Measurements from ENCODE around the gene FOXD1. TPM values are rescaled to one million over a fixed set of nuclear protein-coding genes. Genes with fewer than 3 reads are reported as not detected.

Gene FOXD1
- total RNA-seq, 1 experiment from 2014 or later, result 4.4 TPM

DNA sequence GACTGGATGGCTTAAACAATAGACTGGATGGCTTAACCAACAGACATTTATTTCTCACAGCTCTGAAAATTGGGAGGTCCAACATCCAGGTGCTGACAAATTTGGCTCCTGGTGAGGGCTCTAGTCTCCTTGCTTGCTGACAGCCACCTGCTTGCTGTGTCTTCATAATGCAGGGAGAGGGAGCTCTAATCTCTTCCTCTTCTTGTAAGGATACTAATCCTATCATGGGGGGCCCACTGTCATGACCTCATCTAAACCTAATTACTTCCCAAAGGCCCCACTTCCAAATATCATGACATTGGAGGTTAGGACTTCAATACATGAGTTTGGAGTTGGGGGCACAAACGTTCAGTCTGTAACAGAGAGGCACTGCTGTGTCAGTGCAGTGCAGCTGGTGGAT, 26.4 kb downstream of the FOXD1 start:
- POLR2A ChIA-PET (ENCODE audit: low non-redundant PET), result no interaction called here
- no peak for DNase-seq (ENCODE audit: low spot score)
- no TSS peak for BruUV-seq (replicated peaks)
- no peak for TF ChIP-seq EZH2 (IDR thresholded peaks at IDR 0.05; ENCODE audit: borderline replicate concordance, low read depth, low read length, poor library complexity, severe bottlenecking)
- TF ChIP-seq, protein P1, sequence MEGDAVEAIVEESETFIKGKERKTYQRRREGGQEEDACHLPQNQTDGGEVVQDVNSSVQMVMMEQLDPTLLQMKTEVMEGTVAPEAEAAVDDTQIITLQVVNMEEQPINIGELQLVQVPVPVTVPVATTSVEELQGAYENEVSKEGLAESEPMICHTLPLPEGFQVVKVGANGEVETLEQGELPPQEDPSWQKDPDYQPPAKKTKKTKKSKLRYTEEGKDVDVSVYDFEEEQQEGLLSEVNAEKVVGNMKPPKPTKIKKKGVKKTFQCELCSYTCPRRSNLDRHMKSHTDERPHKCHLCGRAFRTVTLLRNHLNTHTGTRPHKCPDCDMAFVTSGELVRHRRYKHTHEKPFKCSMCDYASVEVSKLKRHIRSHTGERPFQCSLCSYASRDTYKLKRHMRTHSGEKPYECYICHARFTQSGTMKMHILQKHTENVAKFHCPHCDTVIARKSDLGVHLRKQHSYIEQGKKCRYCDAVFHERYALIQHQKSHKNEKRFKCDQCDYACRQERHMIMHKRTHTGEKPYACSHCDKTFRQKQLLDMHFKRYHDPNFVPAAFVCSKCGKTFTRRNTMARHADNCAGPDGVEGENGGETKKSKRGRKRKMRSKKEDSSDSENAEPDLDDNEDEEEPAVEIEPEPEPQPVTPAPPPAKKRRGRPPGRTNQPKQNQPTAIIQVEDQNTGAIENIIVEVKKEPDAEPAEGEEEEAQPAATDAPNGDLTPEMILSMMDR (conservative IDR thresholded peaks at IDR 0.05; ENCODE audit: low read depth, low read length), result 0 out of 2 replicates have a peak, but pooled peaks have one; percentile 24
- Histone ChIP-seq H3K9me3 (ENCODE audit: low read depth, low read length, poor library complexity, severe bottlenecking) (no peaks in the 10 kb centered on the region), H3K4me1 (ENCODE audit: insufficient read depth, low read length, poor library complexity, severe bottlenecking) (no peaks in the 10 kb centered on the region), H3K27ac (ENCODE audit: low read depth, low read length, poor library complexity, severe bottlenecking) (no peak overlapping the region), H3K27me3 (replicated peaks; ENCODE audit: insufficient read depth, low read depth, low read length, poor library complexity) (peaks cover 48% of the 10 kb centered on the region), H3K36me3 (ENCODE audit: insufficient read depth, low read length, poor library complexity, severe bottlenecking) (no peaks in the 10 kb centered on the region), H3K4me3 (ENCODE audit: low read depth, low read length, poor library complexity, severe bottlenecking) (no peak overlapping the region)
- intact Hi-C loops (cut with micrococcal nuclease; ENCODE audit: unreplicated experiment), result no loop called here
- CTCF ChIA-PET, result interaction anchor here (0.6 kb wide), 1 partner anchor 199 kb away, joined by 3 read pairs; no protein-coding TSS in a partner anchor

- Histone ChIP-seq H3K4me3 (ENCODE audit: low read depth, low read length, poor library complexity, severe bottlenecking) (no peak overlapping the region), H3K4me1 (ENCODE audit: insufficient read depth, low read length, poor library complexity, severe bottlenecking) (no peaks in the 10 kb centered on the region), H3K27me3 (replicated peaks; ENCODE audit: insufficient read depth, low read depth, low read length, poor library complexity) (peaks cover 63% of the 10 kb centered on the region), H3K36me3 (ENCODE audit: insufficient read depth, low read length, poor library complexity, severe bottlenecking) (no peaks in the 10 kb centered on the region), H3K27ac (ENCODE audit: low read depth, low read length, poor library complexity, severe bottlenecking) (no peak overlapping the region), H3K9me3 (ENCODE audit: low read depth, low read length, poor library complexity, severe bottlenecking) (no peaks in the 10 kb centered on the region)
- DNase-seq (ENCODE audit: low spot score), result no peak
- TF ChIP-seq, protein P1 (conservative IDR thresholded peaks at IDR 0.05; ENCODE audit: low read depth, low read length), result no peak
- no peak for TF ChIP-seq EZH2 (IDR thresholded peaks at IDR 0.05; ENCODE audit: borderline replicate concordance, low read depth, low read length, poor library complexity, severe bottlenecking)
- POLR2A ChIA-PET (ENCODE audit: low non-redundant PET), result no interaction called here
- CTCF ChIA-PET, result no interaction called here
- intact Hi-C loops (cut with micrococcal nuclease; ENCODE audit: unreplicated experiment), result no loop called here
- BruUV-seq (replicated peaks), result no TSS peak
Measured at GRCh38 chr5:73420666-73421065, 27.9 kb downstream of the FOXD1 start.

GRCh38 chr5:73419465-73420390, 28.8 kb downstream of the FOXD1 start:
- CTCF ChIA-PET, result no interaction called here
- peak; percentile 85 for TF ChIP-seq EZH2 (IDR thresholded peaks at IDR 0.05; ENCODE audit: borderline replicate concordance, low read depth, low read length, poor library complexity, severe bottlenecking)
- TF ChIP-seq, protein P1 (conservative IDR thresholded peaks at IDR 0.05; ENCODE audit: low read depth, low read length), result no peak
- POLR2A ChIA-PET (ENCODE audit: low non-redundant PET), result no interaction called here
- H3K27me3 ChIP-seq (replicated peaks; ENCODE audit: insufficient read depth, low read depth, low read length, poor library complexity), result peaks cover 63% of the 10 kb centered on the region
- H3K27ac ChIP-seq (ENCODE audit: low read depth, low read length, poor library complexity, severe bottlenecking), result no peak overlapping the region
- BruUV-seq (replicated peaks), result no TSS peak
- H3K9me3 ChIP-seq (ENCODE audit: low read depth, low read length, poor library complexity, severe bottlenecking), result no peaks in the 10 kb centered on the region
- H3K4me3 ChIP-seq (ENCODE audit: low read depth, low read length, poor library complexity, severe bottlenecking), result peak overlapping the region; percentile 25
- peak; percentile 23 for DNase-seq (ENCODE audit: low spot score)
- no peaks in the 10 kb centered on the region for H3K4me1 ChIP-seq (ENCODE audit: insufficient read depth, low read length, poor library complexity, severe bottlenecking)
- no peaks in the 10 kb centered on the region for H3K36me3 ChIP-seq (ENCODE audit: insufficient read depth, low read length, poor library complexity, severe bottlenecking)
- intact Hi-C loops (cut with micrococcal nuclease; ENCODE audit: unreplicated experiment), result no loop called here

All from A673 (cell line).